ENCODE results near the gene SEBOX. TPM values are rescaled to one million over a fixed set of nuclear protein-coding genes. Genes with fewer than 3 reads are reported as not detected.
A peak's percentile ranks its signal among the peaks of the same experiment; 100 is the strongest.

SEBOX gene
- total RNA-seq, 1 donor from 2014 or later = not detected

GRCh38 chr17:28397275-28397674 lies 32.3 kb upstream of the SEBOX start:
- H3K9me3 Mint-ChIP-seq (ENCODE audit: low read depth) = no peaks in the 10 kb centered on the region
- no peak for DNase-seq (ENCODE audit: low spot score)
- H3K27ac Mint-ChIP-seq (ENCODE audit: unreplicated experiment) = no peak overlapping the region
- TF ChIP-seq CTCF (IDR thresholded peaks at IDR 0.05) = no peak
- H3K4me1 Mint-ChIP-seq (ENCODE audit: low read depth) = peaks cover 2% of the 10 kb centered on the region
- peaks cover 5% of the 10 kb centered on the region for H3K36me3 Mint-ChIP-seq (ENCODE audit: low read depth)
- H3K27me3 Mint-ChIP-seq (ENCODE audit: low read depth) = no peaks in the 10 kb centered on the region
- no peak overlapping the region for H3K4me3 Mint-ChIP-seq (ENCODE audit: unreplicated experiment)

GRCh38 chr17:28396635-28397239 lies 31.7 kb upstream of the SEBOX start:
- no peak overlapping the region for H3K27ac Mint-ChIP-seq (ENCODE audit: unreplicated experiment)
- no peak for TF ChIP-seq CTCF (IDR thresholded peaks at IDR 0.05)
- DNase-seq (ENCODE audit: low spot score) = peak; percentile 50
- H3K4me3 Mint-ChIP-seq (ENCODE audit: unreplicated experiment) = no peak overlapping the region
- H3K4me1 Mint-ChIP-seq (ENCODE audit: low read depth) = peaks cover 2% of the 10 kb centered on the region
- H3K9me3 Mint-ChIP-seq (ENCODE audit: low read depth) = no peaks in the 10 kb centered on the region
- H3K36me3 Mint-ChIP-seq (ENCODE audit: low read depth) = peaks cover 5% of the 10 kb centered on the region
- no peaks in the 10 kb centered on the region for H3K27me3 Mint-ChIP-seq (ENCODE audit: low read depth)

- DNase-seq (ENCODE audit: low spot score) = peak; percentile 57
- H3K27me3 Mint-ChIP-seq (ENCODE audit: low read depth) = no peaks in the 10 kb centered on the region
- no peak overlapping the region for H3K4me3 Mint-ChIP-seq (ENCODE audit: unreplicated experiment)
- H3K36me3 Mint-ChIP-seq (ENCODE audit: low read depth) = peaks cover 10% of the 10 kb centered on the region
- no peak overlapping the region for H3K27ac Mint-ChIP-seq (ENCODE audit: unreplicated experiment)
- peaks cover 2% of the 10 kb centered on the region for H3K4me1 Mint-ChIP-seq (ENCODE audit: low read depth)
- H3K9me3 Mint-ChIP-seq (ENCODE audit: low read depth) = no peaks in the 10 kb centered on the region
- TF ChIP-seq CTCF (IDR thresholded peaks at IDR 0.05) = no peak
Observed at GRCh38 chr17:28395968-28396367, 31.0 kb upstream of the SEBOX start.

- TF ChIP-seq CTCF (IDR thresholded peaks at IDR 0.05) = no peak
- H3K9me3 Mint-ChIP-seq (ENCODE audit: low read depth) = no peaks in the 10 kb centered on the region
- H3K27me3 Mint-ChIP-seq (ENCODE audit: low read depth) = no peaks in the 10 kb centered on the region
- no peak overlapping the region for H3K4me3 Mint-ChIP-seq (ENCODE audit: unreplicated experiment)
- peaks cover 2% of the 10 kb centered on the region for H3K4me1 Mint-ChIP-seq (ENCODE audit: low read depth)
- DNase-seq (ENCODE audit: low spot score) = no peak
- peaks cover 15% of the 10 kb centered on the region for H3K36me3 Mint-ChIP-seq (ENCODE audit: low read depth)
- H3K27ac Mint-ChIP-seq (ENCODE audit: unreplicated experiment) = no peak overlapping the region
Observed at GRCh38 chr17:28395426-28395825, 30.4 kb upstream of the SEBOX start.

- H3K4me3 Mint-ChIP-seq (ENCODE audit: unreplicated experiment) = no peak overlapping the region
Observed at GRCh38 chr17:28394337-28395116, 29.5 kb upstream of the SEBOX start.

More at GRCh38 chr17:28394337-28395116, 29.5 kb upstream of the SEBOX start:
- no peaks in the 10 kb centered on the region for H3K9me3 Mint-ChIP-seq (ENCODE audit: low read depth)
- no peak for DNase-seq (ENCODE audit: low spot score)
- H3K27me3 Mint-ChIP-seq (ENCODE audit: low read depth) = no peaks in the 10 kb centered on the region
- peaks cover 22% of the 10 kb centered on the region for H3K36me3 Mint-ChIP-seq (ENCODE audit: low read depth)
- H3K4me1 Mint-ChIP-seq (ENCODE audit: low read depth) = peaks cover 2% of the 10 kb centered on the region
- no peak for TF ChIP-seq CTCF (IDR thresholded peaks at IDR 0.05)
- peak overlapping the region; percentile 51 for H3K27ac Mint-ChIP-seq (ENCODE audit: unreplicated experiment)

Data from chondrocyte (in vitro differentiated cells).